Omental fat pad (tissue), 4 donors: Measurements from ENCODE around the gene KDM4C. TPM values are rescaled to one million over a fixed set of nuclear protein-coding genes. Genes with fewer than 3 reads are reported as not detected.

Source experiments
- ATAC-seq: fragments of 150-250 bp; one replicate; pipeline ENCODE4 v1.9.1; 2016; ENCODE audit warnings: mild to moderate bottlenecking, moderate library complexity; ENCODE audit not compliant: low FRiP score
- DNase-seq: peaks from one replicate; pipeline ENCODE4 v3.0.0-alpha.2; 2019; ENCODE audit warnings: low spot score
- CTCF ChIP-seq, 3 donors: fragments of 450-650 bp; IDR thresholded peaks; one replicate each; pipeline ENCODE4 v1.5.1; 2016 to 2017; ENCODE audit warnings: antibody characterized with exemption in 3 of 3, mild to moderate bottlenecking in 3 of 3, moderate library complexity in 2 of 3
- total RNA-seq, 4 donors: library from RNA; depleted of rRNA; stranded (reverse); fragments of >200 nt; gene quantifications; one replicate each; pipeline ENCODE4 v1.1.0, GENCODE V29; 2016

The KDM4C gene
- total RNA-seq, 4 donors from 2014 or later = 24.9 to 37.0 (median 32.0) TPM

DNA sequence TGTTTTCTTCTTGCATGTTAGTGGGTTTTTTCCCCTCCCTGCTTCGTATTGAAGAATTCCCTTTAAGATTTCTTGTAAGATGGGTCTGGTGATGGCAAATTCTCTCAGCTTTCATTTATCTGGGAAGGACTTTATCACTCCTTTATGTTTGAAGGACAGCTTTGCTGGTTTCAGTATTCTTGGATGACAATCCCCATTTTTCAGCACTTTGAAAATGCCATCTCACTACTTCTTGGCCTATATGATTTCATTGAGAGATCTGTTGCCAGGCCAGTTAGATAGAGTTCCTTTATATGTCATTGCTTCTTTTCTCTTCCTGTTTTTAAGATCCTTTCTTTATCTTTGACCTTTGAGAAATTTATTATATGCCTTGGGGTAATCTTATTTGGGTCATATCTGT lies 106.3 kb downstream of the KDM4C start:
- no peak for TF ChIP-seq CTCF (IDR thresholded peaks at IDR 0.05)
- ATAC-seq (no peak), DNase-seq (no peak)

GRCh38 chr9:6869081-6869948 lies 111.5 kb downstream of the KDM4C start:
- TF ChIP-seq CTCF (IDR thresholded peaks at IDR 0.05) = no peak
- ATAC-seq = no peak
- no peak for DNase-seq

- no peak for ATAC-seq
- TF ChIP-seq CTCF (IDR thresholded peaks at IDR 0.05) = no peak
- no peak for DNase-seq
Measured at GRCh38 chr9:6870149-6870548, 112.4 kb downstream of the KDM4C start.

DNA sequence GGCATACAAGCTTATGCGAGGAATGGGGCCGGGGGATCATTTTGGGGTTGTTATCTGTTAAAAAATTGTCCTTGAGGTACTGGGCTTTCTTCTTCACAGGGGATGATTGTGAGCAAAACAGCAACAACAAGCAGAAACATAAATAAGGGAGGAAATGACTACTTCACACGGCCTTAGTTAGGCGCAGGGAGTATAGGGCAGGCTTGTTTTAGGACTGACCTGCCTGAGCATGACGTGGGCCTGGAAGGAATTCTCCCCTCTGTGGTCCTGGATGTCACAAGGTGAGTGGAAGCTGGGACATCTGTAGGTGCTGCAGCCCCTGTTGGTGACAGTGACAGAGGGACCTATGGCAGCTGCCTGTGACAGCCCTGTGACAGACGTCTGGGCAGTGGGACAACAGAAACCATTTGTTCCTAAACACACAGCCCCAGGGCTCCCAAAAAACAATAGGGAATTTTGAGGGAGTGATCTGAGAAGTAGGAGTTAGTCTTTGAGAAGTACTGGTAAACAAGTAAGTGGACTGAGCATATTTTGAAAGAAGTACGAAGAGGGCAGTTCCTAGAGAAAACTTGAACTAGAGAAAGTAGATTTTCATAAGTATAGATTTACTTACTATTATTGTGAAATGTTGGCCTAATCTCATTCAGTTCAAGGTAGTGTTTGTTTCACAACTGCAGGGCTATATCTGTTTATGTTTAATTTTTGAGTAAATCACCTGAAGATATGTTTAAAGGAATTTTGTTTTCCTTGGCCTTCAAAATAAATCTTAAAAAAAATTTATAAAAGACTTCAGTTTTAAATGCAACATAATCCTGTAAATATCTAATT lies 113.1 kb downstream of the KDM4C start:
- ATAC-seq = no peak
- no peak for TF ChIP-seq CTCF (IDR thresholded peaks at IDR 0.05)
- DNase-seq = no peak

DNA sequence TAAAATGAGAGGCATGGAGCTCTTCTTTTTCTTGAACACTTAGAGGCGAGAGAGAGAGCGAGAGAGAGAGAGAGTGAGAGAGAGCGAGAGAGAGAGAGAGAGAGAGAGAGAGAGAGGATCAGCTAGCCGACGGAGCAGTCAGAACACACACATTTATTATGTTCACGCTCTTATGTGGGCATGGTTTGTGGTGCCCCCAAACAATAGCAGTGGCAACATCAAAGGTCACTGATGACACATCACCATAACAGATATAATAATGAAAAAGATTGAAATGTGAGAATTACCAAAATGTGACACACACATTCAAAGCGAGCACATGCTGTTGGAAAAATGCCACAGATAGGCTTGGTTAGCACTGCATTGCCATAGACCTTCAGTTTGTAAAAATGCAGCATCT lies 116.1 kb downstream of the KDM4C start:
- TF ChIP-seq CTCF (IDR thresholded peaks at IDR 0.05) = no peak
- DNase-seq (no peak), ATAC-seq (no peak)

GRCh38 chr9:6876195-6876894 lies 118.6 kb downstream of the KDM4C start:
- ATAC-seq (no peak), DNase-seq (no peak)
- TF ChIP-seq CTCF (IDR thresholded peaks at IDR 0.05) = no peak
